ENCODE results near the gene MORC4. TPM values are rescaled to one million over a fixed set of nuclear protein-coding genes. Genes with fewer than 3 reads are reported as not detected.
A peak's percentile ranks its signal among the peaks of the same experiment; 100 is the strongest.
"Not testable (repeated sequence)": the region's sequence is repeated elsewhere in the genome, so short reads cannot be mapped to it uniquely, and the experiment has no call there.

Gene MORC4
- total RNA-seq, 1 experiment from 2014 or later = 69.7 TPM

DNA sequence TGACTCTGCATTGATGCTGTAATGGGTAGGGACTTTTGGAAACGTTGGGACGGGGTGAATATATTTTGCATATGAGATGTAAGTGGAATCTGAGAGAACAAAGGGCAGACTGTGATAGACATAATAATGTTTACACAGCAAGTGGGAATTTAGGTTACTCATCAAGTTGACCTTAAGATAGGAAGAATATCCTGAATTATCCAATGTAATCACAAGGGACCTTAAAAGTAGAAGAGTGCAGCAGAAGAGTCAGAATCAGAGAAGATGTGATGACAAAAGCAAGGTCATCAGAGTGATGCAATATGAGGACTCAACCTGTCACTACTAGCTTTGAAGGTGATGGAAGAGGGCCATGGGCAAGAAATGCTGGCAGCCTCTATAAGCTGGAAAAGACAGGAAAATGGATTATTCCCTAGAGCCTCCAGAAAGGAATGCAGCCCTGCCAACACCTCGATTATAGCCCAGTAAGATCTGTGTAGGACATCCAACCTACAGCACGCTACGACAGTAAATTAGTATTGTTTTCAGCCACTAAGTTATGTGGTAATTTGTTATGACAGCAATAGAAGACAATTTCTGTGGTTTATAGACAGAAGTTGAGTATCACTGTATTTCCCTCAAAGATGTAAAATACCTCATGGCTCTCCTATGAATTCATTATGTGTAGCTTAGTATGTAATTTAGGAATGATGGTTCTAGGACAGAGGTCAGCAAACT lies 26.4 kb downstream of the MORC4 start:
- no peaks in the 10 kb centered on the region for H3K36me3 ChIP-seq (ENCODE audit: control insufficient read depth, insufficient read depth, low read length)
- intact Hi-C loops (cut with micrococcal nuclease; ENCODE audit: unreplicated experiment) = no loop called here
- no TSS peak for BruUV-seq (replicated peaks)
- Mint-ChIP-seq H3K4me3 (ENCODE audit: unreplicated experiment) (no peak overlapping the region), H3K4me1 (ENCODE audit: low read depth, unreplicated experiment) (peaks cover 16% of the 10 kb centered on the region), H3K27ac (ENCODE audit: unreplicated experiment) (peak overlapping the region; percentile 19), H3K36me3 (ENCODE audit: insufficient read depth, unreplicated experiment) (peaks cover 36% of the 10 kb centered on the region), H3K27me3 (ENCODE audit: insufficient read depth, unreplicated experiment) (no peaks in the 10 kb centered on the region), H3K9me3 (ENCODE audit: unreplicated experiment) (no peaks in the 10 kb centered on the region)
- peaks cover 12% of the 10 kb centered on the region; the same call in 1 of the 2 replicates for H3K4me1 ChIP-seq
- H3K27me3 ChIP-seq (replicated peaks; ENCODE audit: control insufficient read depth, insufficient read depth, low read length) = no peaks in the 10 kb centered on the region
- TF ChIP-seq, protein P1, sequence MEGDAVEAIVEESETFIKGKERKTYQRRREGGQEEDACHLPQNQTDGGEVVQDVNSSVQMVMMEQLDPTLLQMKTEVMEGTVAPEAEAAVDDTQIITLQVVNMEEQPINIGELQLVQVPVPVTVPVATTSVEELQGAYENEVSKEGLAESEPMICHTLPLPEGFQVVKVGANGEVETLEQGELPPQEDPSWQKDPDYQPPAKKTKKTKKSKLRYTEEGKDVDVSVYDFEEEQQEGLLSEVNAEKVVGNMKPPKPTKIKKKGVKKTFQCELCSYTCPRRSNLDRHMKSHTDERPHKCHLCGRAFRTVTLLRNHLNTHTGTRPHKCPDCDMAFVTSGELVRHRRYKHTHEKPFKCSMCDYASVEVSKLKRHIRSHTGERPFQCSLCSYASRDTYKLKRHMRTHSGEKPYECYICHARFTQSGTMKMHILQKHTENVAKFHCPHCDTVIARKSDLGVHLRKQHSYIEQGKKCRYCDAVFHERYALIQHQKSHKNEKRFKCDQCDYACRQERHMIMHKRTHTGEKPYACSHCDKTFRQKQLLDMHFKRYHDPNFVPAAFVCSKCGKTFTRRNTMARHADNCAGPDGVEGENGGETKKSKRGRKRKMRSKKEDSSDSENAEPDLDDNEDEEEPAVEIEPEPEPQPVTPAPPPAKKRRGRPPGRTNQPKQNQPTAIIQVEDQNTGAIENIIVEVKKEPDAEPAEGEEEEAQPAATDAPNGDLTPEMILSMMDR (IDR thresholded peaks at IDR 0.05; ENCODE audit: insufficient read depth in 1 of 2, low read depth in 1 of 2, low read length in 1 of 2, severe bottlenecking in 1 of 2, unreplicated experiment in 1 of 2) = no peak
- ChIA-PET CTCF (no interaction called here), POLR2A (no interaction called here)
- H3K9me3 ChIP-seq = no peaks in the 10 kb centered on the region
- no peak overlapping the region for H3K4me3 ChIP-seq (ENCODE audit: low read depth, low read length)
- DNase-seq = no peak

DNA sequence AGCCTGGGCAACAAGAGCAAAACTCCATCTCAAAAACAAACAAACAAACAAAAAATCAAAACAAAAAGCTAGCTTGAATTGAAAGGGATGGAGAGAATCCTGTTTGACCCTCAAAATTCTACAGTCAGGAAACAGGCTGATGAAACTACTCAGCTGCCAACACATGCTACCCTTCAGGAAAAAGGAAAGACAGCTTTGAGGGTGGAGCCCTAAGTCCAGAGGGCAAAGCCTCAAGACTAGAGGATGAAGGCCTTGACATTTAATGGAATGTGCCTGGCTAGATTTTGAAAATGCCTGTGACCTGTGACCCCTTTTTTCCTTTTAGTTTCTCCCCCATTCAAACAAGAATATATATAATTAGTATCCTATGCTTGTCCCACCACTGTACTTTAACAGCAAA lies 27.1 kb downstream of the MORC4 start:
- H3K36me3 Mint-ChIP-seq (ENCODE audit: insufficient read depth, unreplicated experiment) = peaks cover 36% of the 10 kb centered on the region
- TF ChIP-seq, protein P1 (IDR thresholded peaks at IDR 0.05; ENCODE audit: insufficient read depth in 1 of 2, low read depth in 1 of 2, low read length in 1 of 2, severe bottlenecking in 1 of 2, unreplicated experiment in 1 of 2) = no peak
- ChIA-PET POLR2A (no interaction called here), CTCF (no interaction called here)
- Histone ChIP-seq H3K9me3 (no peaks in the 10 kb centered on the region), H3K4me1 (peaks cover 12% of the 10 kb centered on the region; the same call in 1 of the 2 replicates), H3K27me3 (replicated peaks; ENCODE audit: control insufficient read depth, insufficient read depth, low read length) (no peaks in the 10 kb centered on the region), H3K36me3 (ENCODE audit: control insufficient read depth, insufficient read depth, low read length) (no peaks in the 10 kb centered on the region), H3K4me3 (ENCODE audit: low read depth, low read length) (no peak overlapping the region)
- peak overlapping the region; percentile 19 for H3K27ac Mint-ChIP-seq (ENCODE audit: unreplicated experiment)
- H3K4me3 Mint-ChIP-seq (ENCODE audit: unreplicated experiment) = no peak overlapping the region
- H3K4me1 Mint-ChIP-seq (ENCODE audit: low read depth, unreplicated experiment) = peaks cover 16% of the 10 kb centered on the region
- H3K27me3 Mint-ChIP-seq (ENCODE audit: insufficient read depth, unreplicated experiment) = no peaks in the 10 kb centered on the region
- no TSS peak for BruUV-seq (replicated peaks)
- intact Hi-C loops (cut with micrococcal nuclease; ENCODE audit: unreplicated experiment) = no loop called here
- no peak for DNase-seq
- H3K9me3 Mint-ChIP-seq (ENCODE audit: unreplicated experiment) = no peaks in the 10 kb centered on the region

DNA sequence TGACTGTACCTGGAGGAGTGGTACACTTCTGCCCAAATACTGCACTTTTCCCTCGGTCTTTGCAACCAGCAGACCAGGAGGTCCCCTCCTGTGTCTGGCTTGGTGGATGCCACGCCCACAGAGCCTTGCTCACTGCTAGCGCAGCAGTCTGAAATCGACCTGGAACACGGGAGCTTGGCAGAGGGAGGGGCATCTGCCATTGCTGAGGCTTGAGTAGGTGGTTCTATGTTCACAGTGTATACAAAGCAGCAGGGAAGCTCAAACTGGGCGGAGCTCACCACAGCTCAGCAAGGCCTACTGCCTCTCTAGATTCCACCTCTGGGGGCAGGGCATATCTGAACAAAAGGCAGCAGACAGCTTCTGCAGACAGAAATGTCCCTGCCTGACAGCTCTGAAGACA lies 33.5 kb downstream of the MORC4 start:
- H3K27me3 Mint-ChIP-seq (ENCODE audit: insufficient read depth, unreplicated experiment) = not testable (repeated sequence)

More for the DNA sequence above, 33.5 kb downstream of the MORC4 start:
- intact Hi-C loops (cut with micrococcal nuclease; ENCODE audit: unreplicated experiment); H3K9me3 Mint-ChIP-seq (ENCODE audit: unreplicated experiment); H3K4me3 ChIP-seq (ENCODE audit: low read depth, low read length); H3K36me3 ChIP-seq (ENCODE audit: control insufficient read depth, insufficient read depth, low read length); H3K27me3 ChIP-seq (replicated peaks; ENCODE audit: control insufficient read depth, insufficient read depth, low read length); H3K4me1 Mint-ChIP-seq (ENCODE audit: low read depth, unreplicated experiment); H3K27ac Mint-ChIP-seq (ENCODE audit: unreplicated experiment); H3K4me1 ChIP-seq; POLR2A ChIA-PET; H3K4me3 Mint-ChIP-seq (ENCODE audit: unreplicated experiment); BruUV-seq (replicated peaks); H3K9me3 ChIP-seq: not testable (repeated sequence)
- DNase-seq = peak; percentile 33
- CTCF ChIA-PET = interaction anchor here (0.6 kb wide), 1 partner anchor 36 kb away, joined by 4 read pairs; no protein-coding TSS in a partner anchor
- H3K36me3 Mint-ChIP-seq (ENCODE audit: insufficient read depth, unreplicated experiment) = peaks cover 52% of the 10 kb centered on the region
